Activated effector memory CD4-positive, alpha-beta T cell treated with anti-CD3 and anti-CD28 coated beads, Interleukin-2, amount 50 U/mL, for 16 hours (primary cell): ENCODE data around the gene KIR2DL3.
"Not testable (repeated sequence)": the region's sequence is repeated elsewhere in the genome, so short reads cannot be mapped to it uniquely, and the experiment has no call there.

ENCODE experiments used
- DNase-seq: peaks from one replicate; pipeline ENCODE4 v3.0.0-alpha.2; 2020

The KIR2DL3 gene

GRCh38 chr19:54738306-54738705 lies at the start of gene KIR2DL3:
Gene KIR2DL3, plus strand, starts transcription at chr19:54738513. Its CDS starts 33 bp downstream, at chr19:54738546.
- DNase-seq = not testable (repeated sequence)

- no peak for DNase-seq
Observed at GRCh38 chr19:54691582-54692297, 46.6 kb upstream of the KIR2DL3 start.

- no peak for DNase-seq
Observed at GRCh38 chr19:54692298-54692615, 46.1 kb upstream of the KIR2DL3 start.

GRCh38 chr19:54694648-54695047 lies 43.7 kb upstream of the KIR2DL3 start:
- no peak for DNase-seq

- no peak for DNase-seq
Observed at GRCh38 chr19:54696117-54696548, 42.2 kb upstream of the KIR2DL3 start.

- DNase-seq = no peak
Observed at GRCh38 chr19:54696766-54697165, 41.5 kb upstream of the KIR2DL3 start.

GRCh38 chr19:54697716-54698115 lies 40.6 kb upstream of the KIR2DL3 start:
- not testable (repeated sequence) for DNase-seq

- peak; percentile 44 for DNase-seq
Observed at GRCh38 chr19:54704928-54705327, 33.4 kb upstream of the KIR2DL3 start.

GRCh38 chr19:54707962-54708361 lies 30.4 kb upstream of the KIR2DL3 start:
- DNase-seq = no peak

- DNase-seq = no peak
Observed at GRCh38 chr19:54708781-54709180, 29.5 kb upstream of the KIR2DL3 start.

GRCh38 chr19:54709212-54709948 lies 28.9 kb upstream of the KIR2DL3 start:
- no peak for DNase-seq

- not testable (repeated sequence) for DNase-seq
Observed at GRCh38 chr19:54709956-54710355, 28.4 kb upstream of the KIR2DL3 start.

- DNase-seq = no peak
Observed at GRCh38 chr19:54724142-54724541, 14.2 kb upstream of the KIR2DL3 start, which contains the start of gene KIR3DL3. Gene KIR3DL3, plus strand, starts transcription at chr19:54724442. Its CDS starts 55 bp downstream, at chr19:54724497.

GRCh38 chr19:54724644-54725043 lies 13.7 kb upstream of the KIR2DL3 start:
- no peak for DNase-seq

GRCh38 chr19:54725321-54725720 lies 13.0 kb upstream of the KIR2DL3 start:
- no peak for DNase-seq

GRCh38 chr19:54727562-54727961 lies 10.8 kb upstream of the KIR2DL3 start:
- DNase-seq = no peak

GRCh38 chr19:54728167-54728566 lies 10.1 kb upstream of the KIR2DL3 start:
- DNase-seq = no peak

- no peak for DNase-seq
Observed at GRCh38 chr19:54729416-54730188, 8.7 kb upstream of the KIR2DL3 start.

- no peak for DNase-seq
Observed at GRCh38 chr19:54731191-54731590, 7.1 kb upstream of the KIR2DL3 start.

- DNase-seq = no peak
Observed at GRCh38 chr19:54738715-54739114, 402 bp downstream of the KIR2DL3 start.

GRCh38 chr19:54739587-54740497 lies 1.5 kb downstream of the KIR2DL3 start:
- no peak for DNase-seq

- not testable (repeated sequence) for DNase-seq
Observed at GRCh38 chr19:54741950-54742349, 3.6 kb downstream of the KIR2DL3 start.
